Fibroblast of lung (primary cell): ENCODE measurements around the gene DUSP15. TPM values are rescaled to one million over a fixed set of nuclear protein-coding genes. Genes with fewer than 3 reads are reported as not detected.
A peak's percentile ranks its signal among the peaks of the same experiment; 100 is the strongest.
"Not testable (repeated sequence)": the region's sequence is repeated elsewhere in the genome, so short reads cannot be mapped to it uniquely, and the experiment has no call there.

Source experiments
- DNase-seq, 2 donors: peaks; one replicate each; pipeline versions ENCODE4 v3.0.0 to v3.0.0-alpha.2; 2010; ENCODE audit warnings: low read depth in 2 of 2
- H2AFZ ChIP-seq: 2 replicates; pipeline ENCODE4 v1.5.1; 2012; ENCODE audit warnings: low read length, control low read depth, inconsistent platforms
- H3K27ac ChIP-seq: 2 replicates; pipeline ENCODE4 v1.5.1; 2011; ENCODE audit warnings: low read length, control low read depth; ENCODE audit not compliant: insufficient read depth
- H3K27me3 ChIP-seq: 2 replicates; pipeline ENCODE4 v1.5.1; 2011; ENCODE audit warnings: mild to moderate bottlenecking, low read length; ENCODE audit not compliant: control insufficient read depth, insufficient read depth
- H3K36me3 ChIP-seq: 2 replicates; pipeline ENCODE4 v1.5.1; 2011; ENCODE audit warnings: low read length; ENCODE audit not compliant: control insufficient read depth, insufficient read depth
- H3K4me1 ChIP-seq: 2 replicates; pipeline ENCODE4 v1.5.1; 2011; ENCODE audit warnings: low read length; ENCODE audit not compliant: control insufficient read depth, insufficient read depth; ENCODE audit errors: extremely low read depth
- H3K4me2 ChIP-seq: 2 replicates; pipeline ENCODE4 v1.5.1; 2011; ENCODE audit warnings: low read length, control low read depth; ENCODE audit not compliant: insufficient read depth; ENCODE audit errors: extremely low read depth
- H3K4me3 ChIP-seq, 4 experiments: fragments of 200-600 bp in 1 of 4; sonication (generic) in 1 of 4; replicated peaks in 1 of 4; 2 replicates each; pipeline ENCODE4 v1.5.1; 2011 to 2016; ENCODE audit warnings: low read length in 4 of 4, low read depth in 3 of 4, mild to moderate bottlenecking in 3 of 4, control low read depth in 2 of 4, inconsistent platforms in 1 of 4, mixed read lengths in 1 of 4; ENCODE audit not compliant: insufficient read depth in 1 of 4; ENCODE audit errors: control extremely low read depth in 1 of 4
- H3K79me2 ChIP-seq: 2 replicates; pipeline ENCODE4 v1.5.1; 2012; ENCODE audit warnings: mild to moderate bottlenecking, low read length, inconsistent platforms; ENCODE audit not compliant: control insufficient read depth, insufficient read depth
- H3K9ac ChIP-seq: 2 replicates; pipeline ENCODE4 v1.5.1; 2011; ENCODE audit warnings: mild to moderate bottlenecking, low read length, control low read depth; ENCODE audit not compliant: insufficient read depth
- H3K9me3 ChIP-seq: 2 replicates; pipeline ENCODE4 v1.5.1; 2012; ENCODE audit warnings: low read depth, low read length; ENCODE audit not compliant: control insufficient read depth, insufficient read depth
- H4K20me1 ChIP-seq: 2 replicates; pipeline ENCODE4 v1.5.1; 2011; ENCODE audit warnings: low read length; ENCODE audit not compliant: control insufficient read depth, insufficient read depth; ENCODE audit errors: extremely low read depth
- CTCF ChIP-seq, 2 donors: IDR thresholded peaks in 1 of 2; conservative IDR thresholded peaks in 1 of 2; 1 replicate in 1 of 2; 2 replicates in 1 of 2; pipeline ENCODE4 v1.5.1; 2011 to 2012; ENCODE audit warnings: low read length in 2 of 2, control low read depth in 1 of 2, inconsistent platforms in 1 of 2, low read depth in 1 of 2, mild to moderate bottlenecking in 1 of 2
- EZH2 ChIP-seq: IDR thresholded peaks from 2 replicates; pipeline ENCODE4 v1.5.1; 2012; ENCODE audit warnings: low read length, control low read depth, mild to moderate bottlenecking; ENCODE audit errors: missing control alignments
- polyA plus RNA-seq, 2 donors: library from polyadenylated mRNA; depleted of rRNA in 1 of 2; stranded (reverse) in 1 of 2; unstranded in 1 of 2; fragments of >200 nt; gene quantifications; 2 replicates each; pipeline ENCODE4 v1.2.1, GENCODE V29; 2011 to 2012; ENCODE audit warnings: missing spikeins in 1 of 2
- total RNA-seq: library from RNA; depleted of rRNA; stranded (reverse); fragments of >200 nt; gene quantifications from 2 replicates; pipeline ENCODE4 v1.2.1, GENCODE V29; 2014

The DUSP15 gene
- total and polyA plus RNA-seq, 2 donors (not counting 1 experiment from before 2014, with no cell fraction given) = 0.14 TPM; not detected in 1

DNA sequence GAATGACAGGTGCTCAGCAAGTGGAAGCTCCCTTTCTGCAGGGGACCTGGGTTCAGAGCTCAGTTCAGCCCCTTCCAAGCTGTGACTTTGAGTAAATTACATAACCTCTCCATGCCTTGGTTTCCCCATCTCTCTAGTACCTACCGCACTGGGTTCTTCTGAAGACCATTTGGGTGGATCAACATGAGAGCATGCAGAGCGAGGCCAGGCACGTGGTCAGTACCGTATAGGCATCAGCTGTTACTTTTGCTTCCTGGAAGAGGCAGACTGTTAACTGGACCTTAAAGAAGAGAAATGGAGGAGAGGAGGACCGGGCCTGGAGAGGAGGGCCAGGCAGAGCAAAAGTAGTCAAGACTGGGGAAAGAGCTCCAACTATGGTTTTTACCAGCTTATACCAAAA lies 52.9 kb downstream of the DUSP15 start:
- Histone ChIP-seq H4K20me1 (no peaks in the 10 kb centered on the region), H3K36me3 (no peaks in the 10 kb centered on the region), H3K79me2 (no peaks in the 10 kb centered on the region), H3K9ac (no peak overlapping the region), H3K27me3 (no peaks in the 10 kb centered on the region), H3K9me3 (no peaks in the 10 kb centered on the region), H3K4me3 (no peak overlapping the region), H2AFZ (no peak overlapping the region), H3K4me2 (no peak overlapping the region), H3K27ac (no peak overlapping the region), H3K4me1 (peaks cover 2% of the 10 kb centered on the region)
- TF ChIP-seq EZH2 (no peak), CTCF (conservative IDR thresholded peaks at IDR 0.05 in 1 of 2, IDR thresholded peaks at IDR 0.05 in 1 of 2; ENCODE audit: low read depth in 1 of 2, low read length in 2 of 2) (no peak)
- no peak for DNase-seq

DNA sequence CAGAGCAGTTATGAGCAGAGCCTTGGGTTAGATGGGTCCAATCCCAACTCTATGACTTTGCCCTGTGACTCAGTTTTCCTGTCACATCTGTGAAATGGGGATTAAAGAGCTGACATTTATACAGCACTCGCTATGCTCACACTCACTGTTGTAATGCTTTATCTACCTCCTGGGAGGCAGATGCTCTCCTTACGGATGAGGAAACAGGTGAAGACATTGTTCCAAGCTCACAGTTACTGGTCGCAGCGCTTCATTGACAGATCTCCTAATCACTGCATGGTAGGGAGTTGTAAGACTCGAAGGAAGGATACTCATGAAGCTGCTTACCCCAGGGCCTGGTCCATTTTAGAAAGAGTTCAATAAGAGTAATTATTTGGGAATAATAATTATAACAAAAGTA lies 54.1 kb downstream of the DUSP15 start:
- H3K36me3 ChIP-seq = no peaks in the 10 kb centered on the region
- no peak for TF ChIP-seq CTCF (conservative IDR thresholded peaks at IDR 0.05 in 1 of 2, IDR thresholded peaks at IDR 0.05 in 1 of 2; ENCODE audit: low read depth in 1 of 2, low read length in 2 of 2)
- TF ChIP-seq EZH2 = no peak
- peaks cover 11% of the 10 kb centered on the region for H3K4me1 ChIP-seq
- no peaks in the 10 kb centered on the region for H3K27me3 ChIP-seq
- no peak overlapping the region for H3K4me3 ChIP-seq
- no peaks in the 10 kb centered on the region for H4K20me1 ChIP-seq
- H2AFZ ChIP-seq = no peak overlapping the region
- no peak for DNase-seq
- no peaks in the 10 kb centered on the region for H3K79me2 ChIP-seq
- no peaks in the 10 kb centered on the region for H3K9me3 ChIP-seq
- no peak overlapping the region for H3K4me2 ChIP-seq
- no peak overlapping the region for H3K9ac ChIP-seq
- H3K27ac ChIP-seq = no peak overlapping the region

GRCh38 chr20:31815408-31816188 lies 54.7 kb downstream of the DUSP15 start:
- TF ChIP-seq EZH2 = no peak
- no peak for TF ChIP-seq CTCF (conservative IDR thresholded peaks at IDR 0.05 in 1 of 2, IDR thresholded peaks at IDR 0.05 in 1 of 2; ENCODE audit: low read depth in 1 of 2, low read length in 2 of 2)
- H4K20me1 ChIP-seq = no peaks in the 10 kb centered on the region
- no peak overlapping the region for H2AFZ ChIP-seq
- peaks cover 15% of the 10 kb centered on the region for H3K4me1 ChIP-seq
- peak in 1 of 2 donors; percentile 28 for DNase-seq
- H3K27me3 ChIP-seq = no peaks in the 10 kb centered on the region
- H3K36me3 ChIP-seq = peaks cover 1% of the 10 kb centered on the region
- H3K4me2 ChIP-seq = no peak overlapping the region
- H3K9ac ChIP-seq = no peak overlapping the region
- H3K79me2 ChIP-seq = no peaks in the 10 kb centered on the region
- no peak overlapping the region for H3K4me3 ChIP-seq
- H3K27ac ChIP-seq = no peak overlapping the region
- H3K9me3 ChIP-seq = no peaks in the 10 kb centered on the region

GRCh38 chr20:31814142-31814541 lies 56.2 kb downstream of the DUSP15 start:
- H3K4me1 ChIP-seq = peaks cover 23% of the 10 kb centered on the region
- not testable (repeated sequence) for H3K9ac ChIP-seq, H3K4me3 ChIP-seq, H2AFZ ChIP-seq, H3K27me3 ChIP-seq, H3K36me3 ChIP-seq, H3K79me2 ChIP-seq, H4K20me1 ChIP-seq, DNase-seq, H3K27ac ChIP-seq, H3K9me3 ChIP-seq, H3K4me2 ChIP-seq
